Lower lobe of right lung (tissue), 2 donors: ENCODE measurements around the gene LAMA5. TPM values are rescaled to one million over a fixed set of nuclear protein-coding genes. Genes with fewer than 3 reads are reported as not detected.

Source experiments
- ATAC-seq, 2 donors: fragments of 200-7000 bp; cut with Tn5 transposase; one replicate each; pipeline ENCODE4 v1.9.1; 2020 to 2022; ENCODE audit warnings: mild to moderate bottlenecking in 2 of 2, moderate library complexity in 2 of 2
- DNase-seq: peaks from one replicate; pipeline ENCODE4 v3.0.0-alpha.2; 2020
- H3K27ac ChIP-seq: fragments of 200-600 bp; one replicate; pipeline ENCODE4 v1.8.0; 2022
- H3K27me3 ChIP-seq: fragments of 200-600 bp; one replicate; pipeline ENCODE4 v1.8.0; 2022; ENCODE audit warnings: low read depth
- H3K36me3 ChIP-seq: fragments of 200-600 bp; one replicate; pipeline ENCODE4 v1.8.0; 2022; ENCODE audit warnings: mild to moderate bottlenecking
- H3K4me1 ChIP-seq: fragments of 200-600 bp; one replicate; pipeline ENCODE4 v1.8.0; 2022
- H3K4me3 ChIP-seq: fragments of 200-600 bp; one replicate; pipeline ENCODE4 v1.8.0; 2022; ENCODE audit warnings: mild to moderate bottlenecking
- H3K9me3 ChIP-seq: fragments of 200-600 bp; one replicate; pipeline ENCODE4 v1.8.0; 2022
- CTCF ChIP-seq: fragments of 200-600 bp; IDR thresholded peaks from one replicate; pipeline ENCODE4 v1.8.0; 2022; ENCODE audit warnings: antibody characterized with exemption, mild to moderate bottlenecking
- intact Hi-C: fragments of 100-400 bp; cut with DNase I; formaldehyde crosslinking; loops from one replicate; pipeline ENCODE4 v1.11.0; 2022
- total RNA-seq: library from RNA; stranded (reverse); fragmentation: NEBNext Ultra II Directional; extraction: Animal tissue kit (Norgen Biotek cat#: 25700); gene quantifications from one replicate; pipeline ENCODE4 v1.2.1, GENCODE V29; 2021
- donor health status: DM: no; HTN: yes; CAD: no; lungs with severe emphysema.

Gene LAMA5
- total RNA-seq, 1 donor from 2014 or later, result 282 TPM

- Histone ChIP-seq H3K9me3 (no peaks in the 10 kb centered on the region), H3K36me3 (peaks cover 75% of the 10 kb centered on the region), H3K27ac (no peak overlapping the region), H3K4me1 (no peaks in the 10 kb centered on the region), H3K4me3 (no peak overlapping the region), H3K27me3 (no peaks in the 10 kb centered on the region)
- no peak for TF ChIP-seq CTCF
- intact Hi-C loops, result no loop called here
- ATAC-seq (no peak), DNase-seq (no peak)
Observed at GRCh38 chr20:62294516-62294915, 72.6 kb downstream of the LAMA5 start.

GRCh38 chr20:62293946-62294345 lies 73.2 kb downstream of the LAMA5 start:
- no peaks in the 10 kb centered on the region for H3K27me3 ChIP-seq
- TF ChIP-seq CTCF, result no peak
- DNase-seq (no peak), ATAC-seq (no peak)
- H3K36me3 ChIP-seq, result peaks cover 81% of the 10 kb centered on the region
- no peaks in the 10 kb centered on the region for H3K9me3 ChIP-seq
- no peak overlapping the region for H3K27ac ChIP-seq
- intact Hi-C loops, result no loop called here
- H3K4me1 ChIP-seq, result no peaks in the 10 kb centered on the region
- H3K4me3 ChIP-seq, result no peak overlapping the region

- no peak for TF ChIP-seq CTCF
- Histone ChIP-seq H3K27me3 (no peaks in the 10 kb centered on the region), H3K36me3 (peaks cover 80% of the 10 kb centered on the region), H3K27ac (no peak overlapping the region), H3K4me1 (no peaks in the 10 kb centered on the region), H3K9me3 (no peaks in the 10 kb centered on the region), H3K4me3 (no peak overlapping the region)
- no peak for DNase-seq
- intact Hi-C loops, result no loop called here
- no peak for ATAC-seq
Observed at GRCh38 chr20:62293111-62293784, 73.9 kb downstream of the LAMA5 start.

- DNase-seq, result no peak
- no peak for TF ChIP-seq CTCF
- Histone ChIP-seq H3K27ac (no peak overlapping the region), H3K27me3 (no peaks in the 10 kb centered on the region), H3K36me3 (peaks cover 87% of the 10 kb centered on the region), H3K4me1 (no peaks in the 10 kb centered on the region), H3K4me3 (no peak overlapping the region), H3K9me3 (no peaks in the 10 kb centered on the region)
- ATAC-seq, result peak; percentile 14 to 15
- intact Hi-C loops, result no loop called here
Observed at GRCh38 chr20:62292108-62292507, 75.0 kb downstream of the LAMA5 start.

GRCh38 chr20:62291251-62292066 lies 75.7 kb downstream of the LAMA5 start:
- Histone ChIP-seq H3K4me1 (no peaks in the 10 kb centered on the region), H3K27me3 (no peaks in the 10 kb centered on the region), H3K4me3 (no peak overlapping the region), H3K36me3 (peaks cover 86% of the 10 kb centered on the region), H3K27ac (no peak overlapping the region), H3K9me3 (no peaks in the 10 kb centered on the region)
- TF ChIP-seq CTCF, result no peak
- ATAC-seq (peak; percentile 16 to 58), DNase-seq (no peak)
- intact Hi-C loops, result no loop called here
